ENCODE measurements around the gene HS1BP3.

GRCh38 chr2:20647738-20648137, 3.2 kb downstream of the HS1BP3 start:
- TF ChIP-seq CTCF (conservative IDR thresholded peaks at IDR 0.05): no peak
- no peak for TF ChIP-seq EZH2 (IDR thresholded peaks at IDR 0.05; ENCODE audit: low read depth)

Measured in PC-9 (cell line).